ENCODE measurements around the gene TMEM150A. TPM values are rescaled to one million over a fixed set of nuclear protein-coding genes. Genes with fewer than 3 reads are reported as not detected.

Gene TMEM150A
- total RNA-seq, 1 experiment from 2014 or later, result 19.3 TPM

DNA sequence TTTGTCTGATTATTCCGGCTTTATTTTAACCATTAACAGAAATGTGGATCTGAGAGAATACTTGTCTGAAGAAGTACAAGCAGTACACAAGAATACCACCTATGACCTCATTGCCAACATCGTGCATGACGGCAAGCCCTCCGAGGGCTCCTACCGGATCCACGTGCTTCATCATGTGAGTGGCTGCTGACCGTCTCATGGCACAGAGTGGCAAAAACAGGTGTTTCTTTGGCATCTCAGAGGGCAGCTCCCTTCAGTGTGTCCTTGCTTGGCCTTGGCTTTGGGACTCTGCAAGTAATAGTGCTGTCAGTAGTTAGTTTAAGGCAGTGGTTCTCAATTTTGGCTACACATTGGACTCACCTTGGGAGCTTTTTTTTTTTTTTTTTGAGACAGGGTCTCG lies 42.4 kb upstream of the TMEM150A start:
- H3K27ac ChIP-seq (ENCODE audit: insufficient read length, low read depth, low read length), result no peak overlapping the region
- no peak overlapping the region for H4K5ac ChIP-seq (ENCODE audit: insufficient read length, low read depth, low read length)
- H3K9me3 Mint-ChIP-seq, result no peaks in the 10 kb centered on the region
- H2BK120ac ChIP-seq (ENCODE audit: low read depth, low read length, poor library complexity, severe bottlenecking), result no peak overlapping the region
- H3K4ac ChIP-seq (ENCODE audit: low read depth, low read length), result no peak overlapping the region
- H3K9ac ChIP-seq (ENCODE audit: extremely low read depth, insufficient read length, low read length), result no peak overlapping the region
- TF ChIP-seq, protein P1, sequence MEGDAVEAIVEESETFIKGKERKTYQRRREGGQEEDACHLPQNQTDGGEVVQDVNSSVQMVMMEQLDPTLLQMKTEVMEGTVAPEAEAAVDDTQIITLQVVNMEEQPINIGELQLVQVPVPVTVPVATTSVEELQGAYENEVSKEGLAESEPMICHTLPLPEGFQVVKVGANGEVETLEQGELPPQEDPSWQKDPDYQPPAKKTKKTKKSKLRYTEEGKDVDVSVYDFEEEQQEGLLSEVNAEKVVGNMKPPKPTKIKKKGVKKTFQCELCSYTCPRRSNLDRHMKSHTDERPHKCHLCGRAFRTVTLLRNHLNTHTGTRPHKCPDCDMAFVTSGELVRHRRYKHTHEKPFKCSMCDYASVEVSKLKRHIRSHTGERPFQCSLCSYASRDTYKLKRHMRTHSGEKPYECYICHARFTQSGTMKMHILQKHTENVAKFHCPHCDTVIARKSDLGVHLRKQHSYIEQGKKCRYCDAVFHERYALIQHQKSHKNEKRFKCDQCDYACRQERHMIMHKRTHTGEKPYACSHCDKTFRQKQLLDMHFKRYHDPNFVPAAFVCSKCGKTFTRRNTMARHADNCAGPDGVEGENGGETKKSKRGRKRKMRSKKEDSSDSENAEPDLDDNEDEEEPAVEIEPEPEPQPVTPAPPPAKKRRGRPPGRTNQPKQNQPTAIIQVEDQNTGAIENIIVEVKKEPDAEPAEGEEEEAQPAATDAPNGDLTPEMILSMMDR (conservative IDR thresholded peaks at IDR 0.05), result no peak
- H2BK20ac ChIP-seq (ENCODE audit: low read depth, low read length, poor library complexity, severe bottlenecking), result no peak overlapping the region
- no peaks in the 10 kb centered on the region; the same call in 1 of the 2 replicates for H3K27me3 Mint-ChIP-seq (ENCODE audit: low read depth)
- no peaks in the 10 kb centered on the region for H3K9me3 ChIP-seq (ENCODE audit: control insufficient read depth, low read depth, low read length)
- no peaks in the 10 kb centered on the region for H4K20me1 ChIP-seq (ENCODE audit: control insufficient read depth, insufficient read depth, insufficient read length)
- no peaks in the 10 kb centered on the region for H3K79me1 ChIP-seq (ENCODE audit: insufficient read depth, low read depth, low read length, poor library complexity, severe bottlenecking)
- no peak overlapping the region for H2BK15ac ChIP-seq (ENCODE audit: low read depth, low read length)
- no peaks in the 10 kb centered on the region for H3K4me1 Mint-ChIP-seq
- H3K27me3 ChIP-seq (ENCODE audit: insufficient read depth, low read length), result no peaks in the 10 kb centered on the region
- no peak overlapping the region for H4K91ac ChIP-seq (ENCODE audit: insufficient read length, low read depth, low read length)
- no peak overlapping the region for H2AK5ac ChIP-seq (ENCODE audit: insufficient read length, low read length)
- no peak overlapping the region for H2BK12ac ChIP-seq (ENCODE audit: insufficient read length, low read depth, low read length)
- no peak for DNase-seq
- no peaks in the 10 kb centered on the region for H3K23me2 ChIP-seq (ENCODE audit: insufficient read length, low read depth, low read length, poor library complexity, severe bottlenecking)
- no peak overlapping the region for H3K27ac Mint-ChIP-seq
- no peak overlapping the region for H2AFZ ChIP-seq (ENCODE audit: low read length)
- no CpG with 5 or more reads among the region's 8 CpGs for WGBS (ENCODE audit: extremely low coverage, insufficient read length, low lambda C conversion rate)
- H3K14ac ChIP-seq (ENCODE audit: insufficient read depth, low read length), result no peak overlapping the region
- H3K4me1 ChIP-seq (ENCODE audit: insufficient read depth, low read length), result no peaks in the 10 kb centered on the region
- H3K4me2 ChIP-seq (ENCODE audit: insufficient read depth, insufficient read length, low read length), result no peak overlapping the region
- no peaks in the 10 kb centered on the region for H3K79me2 ChIP-seq (ENCODE audit: insufficient read depth, low read length)
- no peak overlapping the region for H3K18ac ChIP-seq (ENCODE audit: insufficient read length, low read depth, low read length)
- H3K36me3 Mint-ChIP-seq (ENCODE audit: insufficient read depth in 1 of 3, low read depth in 3 of 3), result peaks cover 56 to 95% (median 89%) of the 10 kb centered on the region in 3 experiments
- no peak overlapping the region for H3T11ph ChIP-seq (ENCODE audit: low read length)
- no peak overlapping the region for H3K56ac ChIP-seq (ENCODE audit: insufficient read length, low read depth, low read length)
- H3K23ac ChIP-seq (ENCODE audit: insufficient read length, low read depth, low read length), result no peak overlapping the region
- no peak overlapping the region for H3K4me3 Mint-ChIP-seq
- no peak overlapping the region for H4K8ac ChIP-seq (replicated peaks; ENCODE audit: insufficient read length, low read depth, low read length)
- H2BK5ac ChIP-seq (ENCODE audit: insufficient read length, low read length), result no peak overlapping the region

All from H9 (cell line).